HG03460 (cell line): Measurements from ENCODE around the gene WDPCP.
"Not testable (repeated sequence)": the region's sequence is repeated elsewhere in the genome, so short reads cannot be mapped to it uniquely, and the experiment has no call there.

Experiments
- ATAC-seq: cut with Tn5 transposase; IDR thresholded peaks from one replicate; pipeline ENCODE4 v1.9.1; 2021; ENCODE audit not compliant: unreplicated experiment

WDPCP gene, protein sequence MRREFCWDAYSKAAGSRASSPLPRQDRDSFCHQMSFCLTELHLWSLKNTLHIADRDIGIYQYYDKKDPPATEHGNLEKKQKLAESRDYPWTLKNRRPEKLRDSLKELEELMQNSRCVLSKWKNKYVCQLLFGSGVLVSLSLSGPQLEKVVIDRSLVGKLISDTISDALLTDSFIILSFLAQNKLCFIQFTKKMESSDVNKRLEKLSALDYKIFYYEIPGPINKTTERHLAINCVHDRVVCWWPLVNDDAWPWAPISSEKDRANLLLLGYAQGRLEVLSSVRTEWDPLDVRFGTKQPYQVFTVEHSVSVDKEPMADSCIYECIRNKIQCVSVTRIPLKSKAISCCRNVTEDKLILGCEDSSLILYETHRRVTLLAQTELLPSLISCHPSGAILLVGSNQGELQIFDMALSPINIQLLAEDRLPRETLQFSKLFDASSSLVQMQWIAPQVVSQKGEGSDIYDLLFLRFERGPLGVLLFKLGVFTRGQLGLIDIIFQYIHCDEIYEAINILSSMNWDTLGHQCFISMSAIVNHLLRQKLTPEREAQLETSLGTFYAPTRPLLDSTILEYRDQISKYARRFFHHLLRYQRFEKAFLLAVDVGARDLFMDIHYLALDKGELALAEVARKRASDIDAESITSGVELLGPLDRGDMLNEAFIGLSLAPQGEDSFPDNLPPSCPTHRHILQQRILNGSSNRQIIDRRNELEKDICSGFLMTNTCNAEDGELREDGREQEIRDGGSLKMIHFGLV

GRCh38 chr2:63588385-63589147 lies at the start of gene WDPCP, which contains the start of gene MDH1:
WDPCP (minus strand) TSS chr2:63588477; CDS start chr2:63588271, 206 bp downstream.
MDH1 (plus strand) TSS chr2:63588963; CDS start chr2:63589044, 81 bp downstream.
- peak; percentile 85 for ATAC-seq

DNA sequence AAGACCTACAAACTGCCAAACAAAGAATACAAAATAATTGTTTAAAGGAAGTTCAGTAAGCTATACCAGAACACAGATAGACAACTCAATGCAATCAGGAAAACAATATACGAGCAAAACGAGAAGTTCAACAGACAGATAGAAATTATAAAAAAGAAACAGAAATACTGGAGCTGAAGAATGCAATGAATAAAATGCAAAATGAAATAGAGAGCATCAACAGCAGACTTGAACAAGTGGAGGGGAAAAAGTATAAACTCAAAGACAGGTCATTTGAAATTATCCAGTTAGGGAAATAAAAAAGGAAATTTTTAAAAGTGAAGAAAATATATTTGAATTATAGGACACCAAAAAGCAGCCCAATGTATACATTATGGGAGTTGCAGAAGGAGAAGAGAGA lies 44.1 kb upstream of the WDPCP start:
- ATAC-seq, result no peak

DNA sequence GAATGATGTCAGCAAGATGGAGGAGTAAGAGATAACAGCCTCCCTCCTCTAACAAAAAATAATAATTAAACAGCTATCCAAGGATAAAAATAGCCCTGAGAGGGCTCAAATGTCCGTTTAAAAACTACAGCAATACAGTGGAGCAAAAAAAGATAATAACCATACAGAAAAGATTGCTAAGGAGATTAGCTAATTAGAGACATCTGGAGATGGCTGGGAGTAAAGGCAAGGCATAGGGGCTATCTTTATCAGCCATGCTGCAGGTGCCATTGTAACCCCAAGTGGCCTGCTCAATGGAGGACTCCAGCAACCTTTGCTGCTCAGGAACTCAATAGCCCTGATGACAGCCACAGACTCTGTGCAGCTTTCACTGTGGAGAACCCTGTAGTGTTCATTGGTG lies 43.2 kb upstream of the WDPCP start:
- ATAC-seq, result no peak

- ATAC-seq, result no peak
Observed at GRCh38 chr2:63628403-63628942, 40.2 kb upstream of the WDPCP start.

DNA sequence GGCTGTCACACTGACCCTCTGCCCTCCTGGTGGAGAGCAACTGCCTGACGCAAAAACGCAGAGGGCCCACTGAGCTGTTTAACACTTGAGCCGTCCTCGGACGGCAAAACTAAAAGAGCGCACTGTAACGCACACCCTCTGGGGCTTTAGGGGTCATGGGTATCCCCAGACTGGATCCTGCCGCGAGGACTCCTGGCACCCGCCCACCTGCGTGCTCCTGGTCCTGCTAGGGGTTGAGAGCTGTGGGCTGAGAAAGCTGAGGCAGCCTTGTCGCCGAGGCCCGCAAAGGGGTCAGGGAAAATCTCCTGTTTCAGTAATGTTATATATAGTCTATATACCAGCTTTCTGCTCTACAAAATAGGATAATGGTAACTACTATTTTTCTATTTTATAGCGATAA lies 39.6 kb upstream of the WDPCP start:
- ATAC-seq, result no peak

- not testable (repeated sequence) for ATAC-seq
Observed at GRCh38 chr2:63623763-63624162, 35.5 kb upstream of the WDPCP start.

- no peak for ATAC-seq
Observed at GRCh38 chr2:63622751-63623150, 34.5 kb upstream of the WDPCP start.

GRCh38 chr2:63619328-63619727 lies 31.1 kb upstream of the WDPCP start:
- no peak for ATAC-seq

DNA sequence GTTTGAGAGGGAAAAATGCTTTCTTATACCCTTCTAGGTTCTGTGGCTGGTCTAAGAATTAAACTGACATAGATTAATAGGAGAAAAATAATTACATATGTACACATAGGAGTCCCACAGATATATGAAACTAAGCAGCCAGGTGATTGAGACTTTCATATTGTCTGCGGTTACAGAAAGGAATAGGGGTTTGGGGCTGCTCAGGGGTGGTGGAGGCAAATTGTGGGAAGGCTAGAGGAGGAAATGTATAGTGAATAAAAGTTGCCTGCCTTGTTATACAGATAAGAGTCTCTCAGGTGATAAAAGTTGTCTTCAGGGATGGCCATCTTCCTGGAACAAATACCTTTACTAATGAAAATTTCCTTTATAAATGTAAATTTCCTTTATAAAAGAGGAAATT lies 29.1 kb upstream of the WDPCP start:
- no peak for ATAC-seq

DNA sequence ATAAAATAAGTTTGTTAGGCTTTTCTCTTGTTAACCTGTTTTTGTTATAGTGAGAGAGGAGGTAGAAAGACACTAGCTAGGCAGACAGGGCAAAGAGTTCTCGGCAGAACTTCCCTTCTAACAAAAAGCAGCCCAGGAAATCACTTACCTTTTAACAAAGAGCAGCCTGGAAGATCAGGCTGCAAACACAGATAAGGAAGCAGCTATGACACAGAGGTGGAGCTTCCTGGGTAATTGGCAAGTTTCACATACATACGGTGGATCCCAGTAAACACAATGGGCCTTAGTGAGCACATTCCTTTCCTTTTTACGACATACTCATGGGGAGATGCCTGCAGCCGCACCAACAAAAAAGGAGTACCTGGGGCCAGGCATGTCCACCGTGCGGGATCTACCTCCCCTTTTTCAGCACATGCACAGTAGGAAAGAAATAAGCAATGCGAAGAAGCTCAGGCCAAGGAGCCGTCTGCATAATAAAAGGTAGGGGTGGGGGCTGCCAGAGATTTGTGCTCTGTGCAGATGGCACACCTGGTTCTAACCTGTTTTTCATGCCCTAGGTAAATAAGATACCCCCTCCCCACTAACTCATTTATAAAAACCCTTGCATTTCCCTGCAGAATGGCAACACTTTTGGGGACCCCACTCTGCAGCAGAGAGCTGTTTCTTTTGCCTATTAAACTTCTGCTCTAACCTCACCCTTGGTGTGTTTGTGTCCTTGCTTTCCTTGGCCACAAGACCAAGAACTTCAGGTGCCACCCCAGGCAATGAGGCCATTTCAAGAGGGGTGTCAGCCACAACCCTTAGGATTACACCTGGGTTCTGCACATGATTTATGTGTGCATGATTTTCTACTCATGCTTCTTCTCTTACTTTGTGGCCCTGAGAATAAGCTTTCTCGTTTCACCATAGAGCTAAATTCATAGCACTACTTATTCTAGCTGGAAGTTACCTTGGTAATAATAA lies 27.0 kb upstream of the WDPCP start:
- no peak for ATAC-seq

DNA sequence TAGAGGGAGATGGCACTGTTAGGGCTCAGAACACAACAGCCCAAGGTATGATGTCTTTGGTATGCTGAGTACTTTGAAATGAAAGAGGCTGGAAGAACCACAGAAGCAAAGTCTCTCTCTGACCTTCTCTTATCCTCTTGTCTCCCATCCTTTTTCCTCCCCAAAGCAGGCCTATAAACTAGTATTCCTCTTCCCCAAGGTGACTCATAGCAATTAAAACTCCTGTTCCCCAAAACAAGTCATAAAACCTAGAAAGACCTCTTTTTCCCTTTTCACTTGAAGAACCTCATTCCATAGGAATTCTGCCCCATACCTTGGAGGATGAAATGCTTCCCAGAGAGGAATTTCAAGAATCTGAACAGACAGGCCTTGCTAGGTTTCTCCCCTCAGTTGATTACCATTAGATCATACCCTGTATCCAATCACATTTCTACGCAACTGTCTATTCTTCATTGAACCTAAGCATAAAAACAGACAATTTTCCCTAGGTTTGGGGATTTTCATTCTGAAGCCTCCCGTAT lies 26.2 kb upstream of the WDPCP start:
- no peak for ATAC-seq

- ATAC-seq, result no peak
Observed at GRCh38 chr2:63613391-63613901, 25.2 kb upstream of the WDPCP start.

DNA sequence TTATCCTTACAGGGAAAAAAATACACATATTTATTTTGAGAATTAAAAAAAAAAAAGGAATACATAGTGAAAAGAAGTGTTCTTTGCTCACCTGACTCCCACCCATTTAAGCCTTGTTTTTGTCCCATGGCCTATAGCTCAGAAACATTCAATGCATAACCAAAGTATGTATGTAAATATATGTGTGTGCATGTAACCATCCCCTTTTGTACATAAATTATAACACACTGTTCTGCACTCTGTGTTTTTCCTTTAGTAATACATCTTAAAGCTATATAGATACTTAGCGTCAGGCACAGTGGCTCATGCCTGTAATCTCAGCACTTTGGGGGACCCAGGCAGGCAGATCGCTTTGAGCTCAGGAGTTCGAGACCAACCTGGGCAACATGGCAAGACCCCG lies 22.2 kb upstream of the WDPCP start:
- no peak for ATAC-seq

DNA sequence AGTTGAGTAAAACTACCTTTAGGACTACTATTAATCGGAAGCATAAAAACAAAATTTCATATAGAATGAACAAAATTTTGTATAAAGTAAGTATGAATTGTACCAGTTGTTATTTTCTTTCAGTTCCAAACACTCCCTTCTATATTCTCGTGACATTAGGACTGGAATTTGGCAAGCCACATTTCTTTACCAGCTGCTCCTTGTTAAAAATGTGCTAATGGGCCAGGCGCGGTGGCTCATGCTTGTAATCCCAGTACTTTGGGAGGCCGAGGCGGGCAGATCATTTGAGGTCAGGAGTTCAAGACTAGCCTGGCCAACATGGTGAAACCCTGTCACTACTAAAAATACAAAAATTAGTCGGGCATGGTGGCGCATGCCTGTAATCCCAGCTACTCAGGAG lies 20.6 kb upstream of the WDPCP start:
- not testable (repeated sequence) for ATAC-seq

GRCh38 chr2:63604666-63605065 lies 16.4 kb upstream of the WDPCP start:
- ATAC-seq, result no peak

GRCh38 chr2:63600881-63601460 lies 12.7 kb upstream of the WDPCP start:
- ATAC-seq, result no peak

DNA sequence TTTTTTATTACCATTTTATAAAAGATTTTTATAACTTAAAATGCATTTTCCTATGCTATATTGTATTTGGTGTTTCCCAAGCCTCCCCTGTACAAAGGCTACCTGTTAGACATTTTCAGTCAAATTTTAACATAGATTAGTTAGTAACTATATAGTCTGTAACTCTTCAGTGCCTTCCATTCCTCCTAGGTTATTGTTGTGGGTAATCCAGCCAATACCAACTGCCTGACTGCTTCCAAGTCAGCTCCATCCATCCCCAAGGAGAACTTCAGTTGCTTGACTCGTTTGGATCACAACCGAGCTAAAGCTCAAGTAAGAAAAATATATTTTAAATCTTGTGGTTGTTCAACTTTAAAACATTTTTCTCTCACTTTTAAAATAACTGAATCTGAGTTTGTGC lies 10.7 kb upstream of the WDPCP start:
- no peak for ATAC-seq

- ATAC-seq, result no peak
Observed at GRCh38 chr2:63596401-63596883, 8.2 kb upstream of the WDPCP start.

DNA sequence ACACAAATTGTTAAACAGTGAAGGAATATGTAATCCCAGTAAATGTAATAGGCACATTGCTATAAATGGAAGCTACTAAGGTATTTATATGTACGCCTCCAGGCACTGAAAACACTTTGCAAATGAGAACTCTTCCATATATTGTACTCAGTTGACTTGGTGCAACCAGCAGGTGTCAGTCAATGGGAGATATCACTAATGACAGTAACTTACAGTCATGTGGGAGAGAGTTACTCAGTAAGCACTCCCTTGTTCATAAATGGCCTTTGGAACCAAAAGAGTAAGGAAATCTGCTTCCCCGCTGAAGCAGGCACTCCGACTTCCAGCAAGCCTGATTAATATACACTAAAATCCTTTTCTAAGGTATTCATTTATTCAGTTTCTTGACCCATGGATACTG lies 6.4 kb upstream of the WDPCP start:
- no peak for ATAC-seq
